Natural killer cell treated with Interleukin-12 subunit alpha and Interleukin-12 subunit beta and Interleukin-15 and Interleukin-18, amount 100 ng/mL, for 72 hours (primary cell): ENCODE results near the gene PPY. TPM values are rescaled to one million over a fixed set of nuclear protein-coding genes. Genes with fewer than 3 reads are reported as not detected.
A peak's percentile ranks its signal among the peaks of the same experiment; 100 is the strongest.
"Not testable (repeated sequence)": the region's sequence is repeated elsewhere in the genome, so short reads cannot be mapped to it uniquely, and the experiment has no call there.

Experiments used
- ATAC-seq, 2 donors: fragments of 150-1000 bp; cut with Tn5 transposase in 1 of 2; sonication (Bioruptor Pico), chemical (Tn5 transposase) in 1 of 2; 2 replicates each; pipeline ENCODE4 v1.10.0; 2021
- DNase-seq: peaks from one replicate; pipeline ENCODE4 v3.0.0; 2022; ENCODE audit warnings: low spot score
- H3K27ac Mint-ChIP-seq, 2 donors: 1 replicate in 1 of 2; 2 replicates in 1 of 2; pipeline ENCODE4 v1.8.0; 2022; ENCODE audit warnings: mixed read lengths in 2 of 2, mild to moderate bottlenecking in 1 of 2, moderate library complexity in 1 of 2
- H3K27me3 Mint-ChIP-seq, 2 donors: 1 replicate in 1 of 2; 2 replicates in 1 of 2; pipeline ENCODE4 v1.8.0; 2022; ENCODE audit warnings: mixed read lengths in 2 of 2
- H3K36me3 Mint-ChIP-seq: one replicate; pipeline ENCODE4 v1.8.0; 2022; ENCODE audit warnings: mixed read lengths
- H3K4me1 Mint-ChIP-seq, 2 donors: 1 replicate in 1 of 2; 2 replicates in 1 of 2; pipeline ENCODE4 v1.8.0; 2022; ENCODE audit warnings: low read depth in 2 of 2, mixed read lengths in 2 of 2, mild to moderate bottlenecking in 1 of 2
- H3K4me3 Mint-ChIP-seq: one replicate; pipeline ENCODE4 v1.8.0; 2022; ENCODE audit warnings: mixed read lengths
- H3K9me3 Mint-ChIP-seq: 2 replicates; pipeline ENCODE4 v1.8.0; 2022; ENCODE audit warnings: mixed read lengths
- total RNA-seq, 2 donors: library from RNA; stranded (reverse); gene quantifications; one replicate each; pipeline ENCODE4 v1.2.3, GENCODE V29; 2022

PPY gene
- total RNA-seq, 2 donors from 2014 or later: not detected

GRCh38 chr17:43952724-43953666, 10.7 kb upstream of the PPY start:
- peak; percentile 47 for DNase-seq
- Mint-ChIP-seq H3K27me3 (peaks cover 31 to 46% of the 10 kb centered on the region in 2 donors), H3K4me1 (peaks cover 0 to 2% of the 10 kb centered on the region in 2 donors), H3K36me3 (no peaks in the 10 kb centered on the region), H3K9me3 (no peaks in the 10 kb centered on the region), H3K4me3 (no peak overlapping the region), H3K27ac (no peak overlapping the region)
- ATAC-seq: no peak

- DNase-seq: no peak
Measured at GRCh38 chr17:43952351-43952723, 10.1 kb upstream of the PPY start.

GRCh38 chr17:43951750-43952149, 9.5 kb upstream of the PPY start:
- Mint-ChIP-seq H3K4me1 (peaks cover 0 to 2% of the 10 kb centered on the region in 2 donors), H3K4me3 (no peak overlapping the region)

More at GRCh38 chr17:43952351-43952723, 10.1 kb upstream of the PPY start:
- Mint-ChIP-seq H3K27ac (no peak overlapping the region), H3K27me3 (peaks cover 31 to 46% of the 10 kb centered on the region in 2 donors), H3K4me3 (no peak overlapping the region), H3K9me3 (no peaks in the 10 kb centered on the region), H3K4me1 (peaks cover 0 to 2% of the 10 kb centered on the region in 2 donors), H3K36me3 (no peaks in the 10 kb centered on the region)
- no peak for ATAC-seq

GRCh38 chr17:43950554-43950953, 8.3 kb upstream of the PPY start:
- DNase-seq (peak; percentile 16), ATAC-seq (no peak)
- Mint-ChIP-seq H3K27me3 (peaks cover 33 to 42% of the 10 kb centered on the region in 2 donors), H3K36me3 (no peaks in the 10 kb centered on the region), H3K9me3 (no peaks in the 10 kb centered on the region), H3K4me3 (no peak overlapping the region), H3K27ac (no peak overlapping the region), H3K4me1 (peaks cover 0 to 2% of the 10 kb centered on the region in 2 donors)

More at GRCh38 chr17:43951750-43952149, 9.5 kb upstream of the PPY start:
- ATAC-seq: no peak
- H3K9me3 Mint-ChIP-seq: no peaks in the 10 kb centered on the region
- no peaks in the 10 kb centered on the region for H3K36me3 Mint-ChIP-seq
- peaks cover 31 to 46% of the 10 kb centered on the region in 2 donors for H3K27me3 Mint-ChIP-seq
- no peak for DNase-seq
- no peak overlapping the region for H3K27ac Mint-ChIP-seq

- peaks cover 0 to 2% of the 10 kb centered on the region in 2 donors for H3K4me1 Mint-ChIP-seq
- ATAC-seq: no peak
- peaks cover 29 to 38% of the 10 kb centered on the region in 2 donors for H3K27me3 Mint-ChIP-seq
- no peaks in the 10 kb centered on the region for H3K36me3 Mint-ChIP-seq
- H3K9me3 Mint-ChIP-seq: no peaks in the 10 kb centered on the region
- no peak overlapping the region for H3K27ac Mint-ChIP-seq
- no peak overlapping the region for H3K4me3 Mint-ChIP-seq
- peak; percentile 50 for DNase-seq
Measured at GRCh38 chr17:43949781-43950180, 7.5 kb upstream of the PPY start.

- no peak for DNase-seq
- ATAC-seq: no peak
- Mint-ChIP-seq H3K9me3 (no peaks in the 10 kb centered on the region), H3K27me3 (peaks cover 13 to 21% of the 10 kb centered on the region in 2 donors), H3K27ac (no peak overlapping the region), H3K4me3 (no peak overlapping the region), H3K4me1 (peaks cover 0 to 4% of the 10 kb centered on the region in 2 donors), H3K36me3 (no peaks in the 10 kb centered on the region)
Measured at GRCh38 chr17:43946781-43947180, 4.5 kb upstream of the PPY start.

GRCh38 chr17:43945074-43945829, 3.0 kb upstream of the PPY start:
- H3K27ac Mint-ChIP-seq: no peak overlapping the region
- ATAC-seq (no peak), DNase-seq (no peak)
- H3K4me3 Mint-ChIP-seq: no peak overlapping the region
- H3K4me1 Mint-ChIP-seq: peaks cover 0 to 4% of the 10 kb centered on the region in 2 donors
- H3K27me3 Mint-ChIP-seq: peaks cover 3 to 10% of the 10 kb centered on the region in 2 donors
- no peaks in the 10 kb centered on the region for H3K9me3 Mint-ChIP-seq
- H3K36me3 Mint-ChIP-seq: no peaks in the 10 kb centered on the region

- Mint-ChIP-seq H3K27me3 (peaks cover 11 to 13% of the 10 kb centered on the region in 2 donors), H3K27ac (no peak overlapping the region), H3K4me1 (peaks cover 0 to 15% of the 10 kb centered on the region in 2 donors), H3K4me3 (no peak overlapping the region), H3K9me3 (no peaks in the 10 kb centered on the region), H3K36me3 (no peaks in the 10 kb centered on the region)
- no peak for ATAC-seq
- DNase-seq: no peak
Measured at GRCh38 chr17:43940630-43941029, 1.6 kb downstream of the PPY start.

- ATAC-seq (no peak), DNase-seq (peak; percentile 34)
- Mint-ChIP-seq H3K4me1 (peaks cover 0 to 15% of the 10 kb centered on the region in 2 donors), H3K9me3 (no peaks in the 10 kb centered on the region), H3K36me3 (no peaks in the 10 kb centered on the region), H3K4me3 (no peak overlapping the region), H3K27ac (no peak overlapping the region), H3K27me3 (peaks cover 11 to 13% of the 10 kb centered on the region in 2 donors)
Measured at GRCh38 chr17:43939886-43940285, 2.4 kb downstream of the PPY start.

- Mint-ChIP-seq H3K4me1 (peaks cover 0 to 15% of the 10 kb centered on the region in 2 donors), H3K27me3 (peaks cover 11 to 13% of the 10 kb centered on the region in 2 donors)
- H3K4me3 Mint-ChIP-seq, H3K9me3 Mint-ChIP-seq, H3K27ac Mint-ChIP-seq, ATAC-seq, H3K36me3 Mint-ChIP-seq: not testable (repeated sequence)
- peak; percentile 10 for DNase-seq
Measured at GRCh38 chr17:43939452-43939851, 2.8 kb downstream of the PPY start.

GRCh38 chr17:43938838-43939182, 3.5 kb downstream of the PPY start:
- H3K36me3 Mint-ChIP-seq: no peaks in the 10 kb centered on the region
- peak; percentile 39 for DNase-seq
- peaks cover 0 to 14% of the 10 kb centered on the region in 2 donors for H3K4me1 Mint-ChIP-seq
- no peak overlapping the region for H3K4me3 Mint-ChIP-seq
- no peak for ATAC-seq
- H3K9me3 Mint-ChIP-seq: no peaks in the 10 kb centered on the region
- H3K27ac Mint-ChIP-seq: no peak overlapping the region
- peaks cover 11 to 13% of the 10 kb centered on the region in 2 donors for H3K27me3 Mint-ChIP-seq

- Mint-ChIP-seq H3K27ac (no peak overlapping the region), H3K9me3 (no peaks in the 10 kb centered on the region), H3K4me1 (peaks cover 0 to 11% of the 10 kb centered on the region in 2 donors), H3K4me3 (no peak overlapping the region), H3K27me3 (peaks cover 11 to 13% of the 10 kb centered on the region in 2 donors), H3K36me3 (no peaks in the 10 kb centered on the region)
- no peak for DNase-seq
- ATAC-seq: no peak
Measured at GRCh38 chr17:43936434-43936833, 5.8 kb downstream of the PPY start.

- ATAC-seq: no peak
- Mint-ChIP-seq H3K27ac (no peak overlapping the region), H3K9me3 (no peaks in the 10 kb centered on the region), H3K4me1 (peaks cover 0 to 11% of the 10 kb centered on the region in 2 donors), H3K4me3 (no peak overlapping the region), H3K36me3 (no peaks in the 10 kb centered on the region), H3K27me3 (peaks cover 11 to 13% of the 10 kb centered on the region in 2 donors)
- no peak for DNase-seq
Measured at GRCh38 chr17:43935926-43936261, 6.4 kb downstream of the PPY start.
